GM12872 (cell line): ENCODE data around the gene CES5A.

Experiments used
- CTCF ChIP-seq: IDR thresholded peaks from 3 replicates; pipeline ENCODE4 v1.5.1; 2011; ENCODE audit warnings: low read depth, mild to moderate bottlenecking, low read length, moderate library complexity; ENCODE audit not compliant: insufficient read depth

CES5A gene

GRCh38 chr16:55836158-55836611 is 39.0 kb downstream of the CES5A start:
- TF ChIP-seq CTCF: no peak

- no peak for TF ChIP-seq CTCF
Observed at GRCh38 chr16:55835581-55835980, 39.6 kb downstream of the CES5A start.

GRCh38 chr16:55834049-55834448 is 41.1 kb downstream of the CES5A start:
- TF ChIP-seq CTCF: no peak

- no peak for TF ChIP-seq CTCF
Observed at GRCh38 chr16:55832773-55833691, 42.1 kb downstream of the CES5A start, which contains the start of gene CES1. Gene CES1, minus strand, starts transcription at chr16:55833096. Its CDS starts 41 bp downstream, at chr16:55833055.

GRCh38 chr16:55832425-55832772 is 42.8 kb downstream of the CES5A start:
- no peak for TF ChIP-seq CTCF

- no peak for TF ChIP-seq CTCF
Observed at GRCh38 chr16:55830658-55831294, 44.4 kb downstream of the CES5A start.

- TF ChIP-seq CTCF: no peak
Observed at GRCh38 chr16:55828680-55829079, 46.5 kb downstream of the CES5A start.
